Measurements from ENCODE around the gene CCIN. TPM values are rescaled to one million over a fixed set of nuclear protein-coding genes. Genes with fewer than 3 reads are reported as not detected.
A peak's percentile ranks its signal among the peaks of the same experiment; 100 is the strongest.

Gene CCIN
- total and polyA plus RNA-seq, 2 of the 4 experiments (the other 2 are of a cell fraction), result 0.80 to 1.1 TPM

DNA sequence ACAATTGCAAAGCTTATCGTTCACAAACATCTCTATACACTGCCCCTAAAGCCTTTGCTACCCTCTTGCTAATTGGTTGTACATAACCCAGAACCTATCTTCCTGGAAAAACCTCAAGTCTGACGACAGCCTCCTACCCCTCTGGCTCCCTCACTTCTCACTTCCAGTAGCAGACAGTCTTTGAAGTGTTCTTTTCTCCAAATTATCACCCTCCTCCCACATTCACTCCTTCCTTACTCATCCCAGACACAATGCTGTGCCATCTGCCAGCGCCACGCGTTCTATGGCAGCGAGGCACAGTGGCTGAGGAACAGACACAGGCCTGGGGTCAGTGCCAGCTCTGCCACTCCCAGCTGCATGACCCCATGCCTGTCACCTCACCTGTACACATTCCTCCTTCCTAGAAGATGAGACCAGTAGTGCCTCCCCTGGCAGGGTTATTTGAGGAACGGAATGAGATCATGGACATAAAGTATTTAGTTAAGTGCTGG, 49.3 kb downstream of the CCIN start:
- WGBS, 2 experiments (ENCODE audit: extremely low coverage in 2 of 2, insufficient read length in 1 of 2), result 85% methylated on average over 5 of the region's 7 CpGs; no CpG with 5 or more reads in 1 of the 2 experiments
- Histone ChIP-seq H3K56ac (ENCODE audit: extremely low read depth, insufficient read depth, low read length) (no peak overlapping the region), H3K9me1 (ENCODE audit: insufficient read depth, low read length) (peaks cover 7% of the 10 kb centered on the region), H3K4me2 (ENCODE audit: low read depth, low read length) (no peak overlapping the region), H4K5ac (ENCODE audit: low read depth, low read length) (no peak overlapping the region), H2BK120ac (ENCODE audit: low read depth, low read length) (no peak overlapping the region), H4K91ac (ENCODE audit: insufficient read depth, low read depth, low read length) (no peak overlapping the region), H3K14ac (replicated peaks; ENCODE audit: low read depth, low read length) (no peak overlapping the region), H4K20me1 (ENCODE audit: insufficient read depth, low read length) (peaks cover 13% of the 10 kb centered on the region; the same call in 1 of the 2 replicates), H3K79me1 (ENCODE audit: low read depth in 1 of 2, low read length in 2 of 2) (peaks cover 40 to 74% of the 10 kb centered on the region in 2 experiments), H2BK5ac (ENCODE audit: low read depth, low read length, poor library complexity, severe bottlenecking) (peak overlapping the region; percentile 1), H3K4ac (ENCODE audit: low read depth, low read length) (no peak overlapping the region), H3K27ac (ENCODE audit: insufficient read depth, low read length) (no peak overlapping the region), H2BK20ac (ENCODE audit: low read depth, low read length) (no peak overlapping the region), H3K27me3 (ENCODE audit: control insufficient read depth, insufficient read depth, low read length) (no peaks in the 10 kb centered on the region), H4K8ac (ENCODE audit: low read depth in 2 of 2, low read length in 2 of 2) (no peak overlapping the region), H2AK5ac (ENCODE audit: low read depth, low read length) (no peak overlapping the region), H3K9ac (ENCODE audit: low read depth, low read length) (no peak overlapping the region), H3K18ac (ENCODE audit: low read depth, low read length) (no peak overlapping the region), H2AFZ (replicated peaks; ENCODE audit: low read length, poor library complexity) (no peak overlapping the region), H3K9me3 (ENCODE audit: control insufficient read depth, insufficient read depth, low read length) (peaks cover 6% of the 10 kb centered on the region), H3K23ac (ENCODE audit: low read depth, low read length) (no peak overlapping the region), H2AK9ac (replicated peaks; ENCODE audit: low read depth, low read length, poor library complexity) (no peak overlapping the region), H2BK15ac (ENCODE audit: low read depth, low read length) (no peak overlapping the region), H3K4me3 (ENCODE audit: insufficient read depth, low read depth, low read length) (no peak overlapping the region), H3K4me1 (ENCODE audit: control insufficient read depth, insufficient read depth, low read length) (peaks cover 3% of the 10 kb centered on the region), H3K36me3 (ENCODE audit: control insufficient read depth, insufficient read depth, low read length) (peaks cover 53% of the 10 kb centered on the region)
- ATAC-seq (ENCODE audit: low read depth), result no peak
- TF ChIP-seq MAFK (IDR thresholded peaks at IDR 0.05; ENCODE audit: low read depth, low read length), result no peak
- TF ChIP-seq SMC3 (IDR thresholded peaks at IDR 0.05; ENCODE audit: low read depth, low read length), result no peak
- dilution Hi-C loops (cut with HindIII; ENCODE audit: low sequenced_read_pairs, unreplicated experiment), result no loop called here
- no TSS peak for BruUV-seq (replicated peaks)
- in situ Hi-C loops (cut with MboI; ENCODE audit: low sequenced_read_pairs), result no loop called here
- DNase-seq, result no peak
- ChIA-PET CTCF (no interaction called here), POLR2A (ENCODE audit: unreplicated experiment) (no interaction called here)
- intact Hi-C loops (cut with micrococcal nuclease), result no loop called here

Other genes with a start within 250 kb of the CCIN start
- gene OR2S2, start 211.2 kb upstream of the CCIN start, total RNA-seq (2012; rRNA removed), result 0.56 and 0.90 TPM in 2 replicates
- 0.20 and 0.46 TPM in 2 replicates for gene OR2S2, start 211.2 kb upstream of the CCIN start, polyA plus RNA-seq (2012; rRNA removed)
- 23.5 and 27.2 TPM in 2 replicates for gene RECK, start 132.5 kb upstream of the CCIN start, total RNA-seq (2012; rRNA removed)
- 38.5 and 44.0 TPM in 2 replicates for gene RECK, start 132.5 kb upstream of the CCIN start, polyA plus RNA-seq (2012; rRNA removed)
- 35.8 and 37.8 TPM in 2 replicates for gene GLIPR2, start 32.7 kb upstream of the CCIN start, total RNA-seq (2012; rRNA removed)
- 42.7 and 43.3 TPM in 2 replicates for gene GLIPR2, start 32.7 kb upstream of the CCIN start, polyA plus RNA-seq (2012; rRNA removed)
- 133 and 208 TPM in 2 replicates for gene CLTA, start 21.5 kb downstream of the CCIN start, total RNA-seq (2012; rRNA removed)
- 246 and 280 TPM in 2 replicates for gene CLTA, start 21.5 kb downstream of the CCIN start, polyA plus RNA-seq (2012; rRNA removed)
- 28.3 and 34.1 TPM in 2 replicates for gene GNE, start 89.1 kb downstream of the CCIN start, total RNA-seq (2012; rRNA removed)
- gene GNE, start 89.1 kb downstream of the CCIN start, polyA plus RNA-seq (2012; rRNA removed), result 9.8 and 11.7 TPM in 2 replicates
- 8.8 and 11.9 TPM in 2 replicates for gene RNF38, start 230.9 kb downstream of the CCIN start, total RNA-seq (2012; rRNA removed)
- 11.2 and 13.9 TPM in 2 replicates for gene RNF38, start 230.9 kb downstream of the CCIN start, polyA plus RNA-seq (2012; rRNA removed)